Hepatocyte (in vitro differentiated cells): ENCODE results near the gene TMEM108. TPM values are rescaled to one million over a fixed set of nuclear protein-coding genes. Genes with fewer than 3 reads are reported as not detected.

ENCODE experiments used
- DNase-seq: peaks from one replicate; pipeline ENCODE4 v3.0.0-alpha.2; 2016; ENCODE audit warnings: low spot score
- H2AFZ ChIP-seq: fragments of 200-600 bp; sonication (generic); 2 replicates; pipeline ENCODE4 v1.6.0; 2016; ENCODE audit warnings: antibody characterized with exemption, mild to moderate bottlenecking
- H3K27ac ChIP-seq: fragments of 200-600 bp; sonication (generic); 2 replicates; pipeline ENCODE4 v1.5.1; 2016; ENCODE audit warnings: mild to moderate bottlenecking
- H3K27me3 ChIP-seq: fragments of 200-600 bp; sonication (generic); 2 replicates; pipeline ENCODE4 v1.6.1; 2016
- H3K36me3 ChIP-seq: fragments of 200-600 bp; sonication (generic); replicated peaks from 2 replicates; pipeline ENCODE4 v1.5.1; 2016; ENCODE audit warnings: low read depth; ENCODE audit not compliant: insufficient read depth
- H3K4me1 ChIP-seq: fragments of 200-600 bp; sonication (generic); 2 replicates; pipeline ENCODE4 v1.5.1; 2016; ENCODE audit warnings: mild to moderate bottlenecking, moderate library complexity; ENCODE audit not compliant: insufficient read depth
- H3K4me2 ChIP-seq: fragments of 200-600 bp; sonication (generic); 2 replicates; pipeline ENCODE4 v1.6.0; 2016
- H3K4me3 ChIP-seq: fragments of 200-600 bp; sonication (generic); 2 replicates; pipeline ENCODE4 v1.5.1; 2016; ENCODE audit warnings: mild to moderate bottlenecking
- H3K79me2 ChIP-seq: fragments of 200-600 bp; sonication (generic); 2 replicates; pipeline ENCODE4 v1.6.0; 2017; ENCODE audit warnings: mild to moderate bottlenecking
- H3K9me2 ChIP-seq: fragments of 200-600 bp; sonication (generic); replicated peaks from 2 replicates; pipeline ENCODE4 v1.6.0; 2017; ENCODE audit warnings: mild to moderate bottlenecking; ENCODE audit not compliant: insufficient read depth
- H3K9me3 ChIP-seq: fragments of 200-600 bp; sonication (generic); 2 replicates; pipeline ENCODE4 v1.5.1; 2016; ENCODE audit warnings: low read depth, mild to moderate bottlenecking
- H4K20me1 ChIP-seq: fragments of 200-600 bp; sonication (generic); 2 replicates; pipeline ENCODE4 v1.6.0; 2016; ENCODE audit warnings: mild to moderate bottlenecking; ENCODE audit not compliant: insufficient read depth, poor library complexity, severe bottlenecking
- CTCF ChIP-seq: fragments of 200-600 bp; sonication (generic); IDR thresholded peaks from 2 replicates; pipeline ENCODE4 v1.5.1; 2016; ENCODE audit warnings: antibody characterized with exemption, mild to moderate bottlenecking; ENCODE audit not compliant: poor library complexity
- EZH2 ChIP-seq: fragments of 200-600 bp; sonication (generic); IDR thresholded peaks from 2 replicates; pipeline ENCODE4 v1.6.1; 2016; ENCODE audit warnings: antibody characterized with exemption, mild to moderate bottlenecking, borderline replicate concordance
- EZH2phosphoT487 ChIP-seq: fragments of 200-600 bp; sonication (generic); IDR thresholded peaks from one replicate; pipeline ENCODE4 v1.6.1; 2018; ENCODE audit warnings: antibody characterized with exemption, mild to moderate bottlenecking, low read depth, moderate library complexity; ENCODE audit not compliant: unreplicated experiment, severe bottlenecking
- WGBS: methylation state at CpG from one replicate; pipeline ENCODE4 v1.1.6; 2016; ENCODE audit warnings: low lambda C conversion rate; ENCODE audit errors: missing lambda C conversion rate; 5-methylcytosine and 5-hydroxymethylcytosine counted together
- polyA plus RNA-seq: library from polyadenylated mRNA; unstranded; fragments of >200 nt; fragmentation: Nextera tagmentation; extraction: Ambion mirVana; gene quantifications from 2 replicates; pipeline ENCODE4 v1.2.1, GENCODE V29; 2016
- total RNA-seq: library from RNA; depleted of rRNA; stranded (reverse); fragments of >200 nt; gene quantifications from 2 replicates; pipeline ENCODE4 v1.2.3, GENCODE V29; 2014

TMEM108 gene
- total and polyA plus RNA-seq, 2 experiments from 2014 or later = 0.53 to 6.5 TPM

- no peak for TF ChIP-seq EZH2phosphoT487
- TF ChIP-seq EZH2 = no peak
- Histone ChIP-seq H3K27ac (no peak overlapping the region), H3K9me3 (no peaks in the 10 kb centered on the region), H3K79me2 (no peaks in the 10 kb centered on the region), H2AFZ (no peak overlapping the region), H3K4me3 (no peak overlapping the region), H3K9me2 (no peaks in the 10 kb centered on the region), H3K27me3 (no peaks in the 10 kb centered on the region), H3K4me2 (no peak overlapping the region), H3K36me3 (no peaks in the 10 kb centered on the region), H3K4me1 (peaks cover 13% of the 10 kb centered on the region), H4K20me1 (no peaks in the 10 kb centered on the region)
- no peak for DNase-seq
- WGBS = 97% methylated on average over 7 of the region's 7 CpGs
Measured at GRCh38 chr3:133065193-133065961, 27.2 kb downstream of the TMEM108 start.

- Histone ChIP-seq H3K79me2 (no peaks in the 10 kb centered on the region), H3K27me3 (no peaks in the 10 kb centered on the region), H3K27ac (no peak overlapping the region), H4K20me1 (no peaks in the 10 kb centered on the region), H3K4me3 (no peak overlapping the region), H2AFZ (no peak overlapping the region), H3K4me2 (no peak overlapping the region), H3K36me3 (no peaks in the 10 kb centered on the region), H3K9me3 (no peaks in the 10 kb centered on the region), H3K4me1 (peaks cover 16% of the 10 kb centered on the region), H3K9me2 (no peaks in the 10 kb centered on the region)
- 95% methylated on average over 2 of the region's 2 CpGs for WGBS
- no peak for DNase-seq
- TF ChIP-seq EZH2 (no peak), EZH2phosphoT487 (no peak)
Measured at GRCh38 chr3:133066026-133066425, 27.8 kb downstream of the TMEM108 start.

- H3K79me2 ChIP-seq = no peaks in the 10 kb centered on the region
Measured at GRCh38 chr3:133069556-133070286, 31.5 kb downstream of the TMEM108 start.

GRCh38 chr3:133074977-133075376 is 36.8 kb downstream of the TMEM108 start:
- Histone ChIP-seq H4K20me1 (no peaks in the 10 kb centered on the region), H3K79me2 (no peaks in the 10 kb centered on the region), H3K27ac (no peak overlapping the region), H3K27me3 (no peaks in the 10 kb centered on the region), H3K9me2 (no peaks in the 10 kb centered on the region), H3K9me3 (no peaks in the 10 kb centered on the region), H3K36me3 (no peaks in the 10 kb centered on the region), H3K4me3 (no peak overlapping the region), H2AFZ (no peak overlapping the region), H3K4me1 (peaks cover 7% of the 10 kb centered on the region), H3K4me2 (no peak overlapping the region)
- TF ChIP-seq EZH2 (no peak), CTCF (no peak), EZH2phosphoT487 (no peak)
- no peak for DNase-seq
- 82% methylated on average over 4 of the region's 4 CpGs for WGBS

More at GRCh38 chr3:133069556-133070286, 31.5 kb downstream of the TMEM108 start:
- DNase-seq = peak; percentile 54
- peak overlapping the region; percentile 95 for H3K27ac ChIP-seq
- no peaks in the 10 kb centered on the region for H3K36me3 ChIP-seq
- no peaks in the 10 kb centered on the region for H4K20me1 ChIP-seq
- TF ChIP-seq EZH2 (no peak), EZH2phosphoT487 (no peak), CTCF (no peak)
- H3K4me2 ChIP-seq = no peak overlapping the region
- peaks cover 16% of the 10 kb centered on the region for H3K4me1 ChIP-seq
- H3K27me3 ChIP-seq = no peaks in the 10 kb centered on the region
- H3K9me3 ChIP-seq = no peaks in the 10 kb centered on the region
- H3K4me3 ChIP-seq = no peak overlapping the region
- 65% methylated on average over 2 of the region's 2 CpGs for WGBS
- peak overlapping the region; percentile 39 for H2AFZ ChIP-seq
- H3K9me2 ChIP-seq = no peaks in the 10 kb centered on the region
